Nucleus accumbens (tissue), 56 donors: ENCODE results near the gene DNAJC30.

Source experiments
- DNase-seq, 56 donors: peaks; one replicate each; lab custom pipeline; 2025; lab: John Stamatoyannopoulos, UW

Gene DNAJC30

GRCh38 chr7:73652541-73652949 lies 30.7 kb downstream of the DNAJC30 start:
- DNase-seq: no peak

GRCh38 chr7:73650524-73650923 lies 32.7 kb downstream of the DNAJC30 start:
- no peak for DNase-seq

GRCh38 chr7:73649576-73649975 lies 33.7 kb downstream of the DNAJC30 start:
- no peak for DNase-seq

- DNase-seq: no peak
Observed at GRCh38 chr7:73648593-73649332, 34.5 kb downstream of the DNAJC30 start.

GRCh38 chr7:73647725-73648592 lies 35.3 kb downstream of the DNAJC30 start:
- DNase-seq: peak in 2 of 56 donors; percentile 15 to 70

GRCh38 chr7:73646785-73647724 lies 36.2 kb downstream of the DNAJC30 start:
- no peak for DNase-seq

GRCh38 chr7:73645643-73646174 lies 37.5 kb downstream of the DNAJC30 start:
- no peak for DNase-seq

- DNase-seq: no peak
Observed at GRCh38 chr7:73644688-73645286, 38.5 kb downstream of the DNAJC30 start.

GRCh38 chr7:73642834-73643233 lies 40.4 kb downstream of the DNAJC30 start:
- DNase-seq: no peak

GRCh38 chr7:73638911-73639310 lies 44.3 kb downstream of the DNAJC30 start:
- no peak for DNase-seq

GRCh38 chr7:73635428-73636200 lies 47.6 kb downstream of the DNAJC30 start:
- no peak for DNase-seq

- no peak for DNase-seq
Observed at GRCh38 chr7:73633844-73634243, 49.4 kb downstream of the DNAJC30 start.

- DNase-seq: no peak
Observed at GRCh38 chr7:73633323-73633722, 49.9 kb downstream of the DNAJC30 start.

- DNase-seq: no peak
Observed at GRCh38 chr7:73631558-73631957, 51.7 kb downstream of the DNAJC30 start.
